Measurements from ENCODE around the gene SNW1. TPM values are rescaled to one million over a fixed set of nuclear protein-coding genes. Genes with fewer than 3 reads are reported as not detected.
A peak's percentile ranks its signal among the peaks of the same experiment; 100 is the strongest.
"Not testable (repeated sequence)": the region's sequence is repeated elsewhere in the genome, so short reads cannot be mapped to it uniquely, and the experiment has no call there.

Gene SNW1
- total RNA-seq, 4 donors from 2014 or later = 39.8 to 68.4 (median 43.0) TPM

GRCh38 chr14:77763316-77763715 is 2.4 kb upstream of the SNW1 start:
- 55 to 60% methylated on average over 1 of the region's 1 CpG for WGBS, 2 donors
- Histone ChIP-seq H3K36me3 (no peaks in the 10 kb centered on the region), H3K4me3 (no peak overlapping the region), H3K9me3 (no peaks in the 10 kb centered on the region), H3K27me3 (no peaks in the 10 kb centered on the region), H3K4me1 (peaks cover 0 to 27% (median 12%) of the 10 kb centered on the region in 4 donors), H3K27ac (no peak overlapping the region)
- no peak for TF ChIP-seq POLR2A (IDR thresholded peaks at IDR 0.05)
- no peak for TF ChIP-seq EP300 (IDR thresholded peaks at IDR 0.05)
- TF ChIP-seq, protein P1, sequence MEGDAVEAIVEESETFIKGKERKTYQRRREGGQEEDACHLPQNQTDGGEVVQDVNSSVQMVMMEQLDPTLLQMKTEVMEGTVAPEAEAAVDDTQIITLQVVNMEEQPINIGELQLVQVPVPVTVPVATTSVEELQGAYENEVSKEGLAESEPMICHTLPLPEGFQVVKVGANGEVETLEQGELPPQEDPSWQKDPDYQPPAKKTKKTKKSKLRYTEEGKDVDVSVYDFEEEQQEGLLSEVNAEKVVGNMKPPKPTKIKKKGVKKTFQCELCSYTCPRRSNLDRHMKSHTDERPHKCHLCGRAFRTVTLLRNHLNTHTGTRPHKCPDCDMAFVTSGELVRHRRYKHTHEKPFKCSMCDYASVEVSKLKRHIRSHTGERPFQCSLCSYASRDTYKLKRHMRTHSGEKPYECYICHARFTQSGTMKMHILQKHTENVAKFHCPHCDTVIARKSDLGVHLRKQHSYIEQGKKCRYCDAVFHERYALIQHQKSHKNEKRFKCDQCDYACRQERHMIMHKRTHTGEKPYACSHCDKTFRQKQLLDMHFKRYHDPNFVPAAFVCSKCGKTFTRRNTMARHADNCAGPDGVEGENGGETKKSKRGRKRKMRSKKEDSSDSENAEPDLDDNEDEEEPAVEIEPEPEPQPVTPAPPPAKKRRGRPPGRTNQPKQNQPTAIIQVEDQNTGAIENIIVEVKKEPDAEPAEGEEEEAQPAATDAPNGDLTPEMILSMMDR (IDR thresholded peaks at IDR 0.05) = no peak
- DNase-seq (ENCODE audit: low spot score in 2 of 2) = no peak

GRCh38 chr14:77761205-77761931 is 412 bp upstream of the SNW1 start:
- Histone ChIP-seq H3K36me3 (peaks cover 0 to 2% (median 0%) of the 10 kb centered on the region in 3 donors), H3K27me3 (no peaks in the 10 kb centered on the region), H3K9me3 (no peaks in the 10 kb centered on the region), H3K4me3 (peak overlapping the region; percentile 72 to 98 (median 84)), H3K27ac (peak overlapping the region; percentile 91 to 96 (median 94)), H3K4me1 (peaks cover 0 to 44% (median 15%) of the 10 kb centered on the region in 4 donors)
- TF ChIP-seq POLR2A (IDR thresholded peaks at IDR 0.05) = no peak
- TF ChIP-seq, protein P1 (IDR thresholded peaks at IDR 0.05) = peak in 1 of 5 experiments; percentile 16
- DNase-seq (ENCODE audit: low spot score in 2 of 2) = peak in 1 of 2 donors; percentile 63
- WGBS, 2 donors = 2 to 3% methylated on average over 24 of the region's 24 CpGs

DNA sequence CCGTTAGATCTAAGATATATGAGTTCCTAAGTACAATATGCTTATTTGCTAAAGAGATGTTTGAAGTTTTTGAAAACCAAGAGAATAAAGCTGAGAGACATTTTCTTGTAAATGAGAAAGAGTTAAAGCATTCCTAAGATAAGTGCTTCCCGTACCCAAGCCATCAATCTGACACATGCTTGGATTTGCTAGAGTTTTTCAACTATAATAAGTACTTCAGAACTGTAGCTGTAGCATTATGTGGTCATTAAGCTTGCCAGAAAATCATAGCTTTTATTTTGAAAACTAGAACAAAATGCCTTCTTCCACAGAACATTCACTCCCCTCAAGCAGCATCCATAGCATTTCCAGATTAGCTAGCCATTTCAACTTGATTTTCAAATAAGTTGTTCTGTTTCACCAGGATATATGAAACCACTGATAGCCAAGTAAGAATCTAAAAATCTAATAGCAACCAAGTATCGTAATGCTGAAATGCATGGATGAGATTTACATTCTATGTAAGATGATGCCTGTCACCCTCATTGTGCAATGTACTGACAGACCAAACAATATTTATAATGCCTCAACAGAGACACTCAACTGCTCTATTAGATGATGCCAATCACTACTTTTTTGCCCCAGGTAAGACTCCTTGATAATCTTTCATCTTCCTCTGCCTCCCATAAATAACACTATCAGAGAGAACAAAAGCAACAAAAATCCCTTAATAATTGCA is 8.0 kb downstream of the SNW1 start:
- no peaks in the 10 kb centered on the region for H3K9me3 ChIP-seq
- no peaks in the 10 kb centered on the region for H3K27me3 ChIP-seq
- no peak overlapping the region for H3K27ac ChIP-seq
- 74 to 79% methylated on average over 3 of the region's 3 CpGs for WGBS, 2 donors
- TF ChIP-seq POLR2A (IDR thresholded peaks at IDR 0.05) = no peak
- no peak for TF ChIP-seq EP300 (IDR thresholded peaks at IDR 0.05)
- TF ChIP-seq, protein P1 (IDR thresholded peaks at IDR 0.05) = no peak
- no peak for DNase-seq (ENCODE audit: low spot score in 2 of 2)
- no peak overlapping the region for H3K4me3 ChIP-seq
- peaks cover 0 to 32% (median 3%) of the 10 kb centered on the region in 4 donors for H3K4me1 ChIP-seq
- peaks cover 0 to 78% (median 0%) of the 10 kb centered on the region in 3 donors for H3K36me3 ChIP-seq

GRCh38 chr14:77752266-77752665 is 8.7 kb downstream of the SNW1 start:
- no peak for DNase-seq (ENCODE audit: low spot score in 2 of 2)
- peaks cover 0 to 25% (median 1%) of the 10 kb centered on the region in 4 donors for H3K4me1 ChIP-seq
- H3K27ac ChIP-seq = no peak overlapping the region
- no peak for TF ChIP-seq EP300 (IDR thresholded peaks at IDR 0.05)
- no peak for TF ChIP-seq POLR2A (IDR thresholded peaks at IDR 0.05)
- TF ChIP-seq, protein P1 (IDR thresholded peaks at IDR 0.05) = no peak
- H3K36me3 ChIP-seq = peaks cover 0 to 85% (median 0%) of the 10 kb centered on the region in 3 donors
- WGBS, 2 donors = 94 to 98% methylated on average over 2 of the region's 2 CpGs
- no peaks in the 10 kb centered on the region for H3K9me3 ChIP-seq
- no peak overlapping the region for H3K4me3 ChIP-seq
- no peaks in the 10 kb centered on the region for H3K27me3 ChIP-seq

GRCh38 chr14:77747425-77747824 is 13.5 kb downstream of the SNW1 start:
- 92 to 96% methylated on average over 13 to 16 of the region's 33 CpGs for WGBS, 2 donors
- DNase-seq (ENCODE audit: low spot score in 2 of 2); H3K4me1 ChIP-seq; H3K27ac ChIP-seq; H3K4me3 ChIP-seq; H3K9me3 ChIP-seq; H3K27me3 ChIP-seq: not testable (repeated sequence)
- H3K36me3 ChIP-seq = peaks cover 0 to 84% (median 6%) of the 10 kb centered on the region in 3 donors

Data from tibial nerve (tissue), 4 donors.